Measurements from ENCODE around the gene NDUFA6. TPM values are rescaled to one million over a fixed set of nuclear protein-coding genes. Genes with fewer than 3 reads are reported as not detected.

The NDUFA6 gene
- total and polyA plus RNA-seq, 7 donors: 149 to 253 (median 181) TPM

- intact Hi-C loops (cut with DNase I): loop anchor here in 1 of 2 donors (10.0 kb wide), 1 partner anchor 256 kb away; no protein-coding TSS in a partner anchor
- TF ChIP-seq, protein P1, sequence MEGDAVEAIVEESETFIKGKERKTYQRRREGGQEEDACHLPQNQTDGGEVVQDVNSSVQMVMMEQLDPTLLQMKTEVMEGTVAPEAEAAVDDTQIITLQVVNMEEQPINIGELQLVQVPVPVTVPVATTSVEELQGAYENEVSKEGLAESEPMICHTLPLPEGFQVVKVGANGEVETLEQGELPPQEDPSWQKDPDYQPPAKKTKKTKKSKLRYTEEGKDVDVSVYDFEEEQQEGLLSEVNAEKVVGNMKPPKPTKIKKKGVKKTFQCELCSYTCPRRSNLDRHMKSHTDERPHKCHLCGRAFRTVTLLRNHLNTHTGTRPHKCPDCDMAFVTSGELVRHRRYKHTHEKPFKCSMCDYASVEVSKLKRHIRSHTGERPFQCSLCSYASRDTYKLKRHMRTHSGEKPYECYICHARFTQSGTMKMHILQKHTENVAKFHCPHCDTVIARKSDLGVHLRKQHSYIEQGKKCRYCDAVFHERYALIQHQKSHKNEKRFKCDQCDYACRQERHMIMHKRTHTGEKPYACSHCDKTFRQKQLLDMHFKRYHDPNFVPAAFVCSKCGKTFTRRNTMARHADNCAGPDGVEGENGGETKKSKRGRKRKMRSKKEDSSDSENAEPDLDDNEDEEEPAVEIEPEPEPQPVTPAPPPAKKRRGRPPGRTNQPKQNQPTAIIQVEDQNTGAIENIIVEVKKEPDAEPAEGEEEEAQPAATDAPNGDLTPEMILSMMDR (IDR thresholded peaks at IDR 0.05): no peak
- H3K27me3 ChIP-seq (ENCODE audit: insufficient read depth in 3 of 3, low read length in 2 of 3): no peaks in the 10 kb centered on the region
- H3K4me1 ChIP-seq: peaks cover 22% of the 10 kb centered on the region
- DNase-seq (peak; percentile 96 to 98), ATAC-seq (peak; percentile 95 to 98 (median 98))
- H3K27ac ChIP-seq: peak within 1 kb of the TSS; percentile 83
- WGBS, 3 donors: 0 to 1% (median 1%) methylated on average over 45 to 56 of the region's 56 CpGs
- no peaks in the 10 kb centered on the region for H3K9me3 ChIP-seq
- peaks cover 0 to 27% of the 10 kb centered on the region in 2 donors for H3K36me3 ChIP-seq (ENCODE audit: insufficient read depth in 1 of 2, low read depth in 1 of 2)
- H3K4me3 ChIP-seq: peak within 1 kb of the TSS; percentile 74
Observed at GRCh38 chr22:42070517-42071422, 19.8 kb downstream of the NDUFA6 start, which contains the start of gene NAGA. Gene NAGA, minus strand, starts transcription at chr22:42070812. Its CDS starts 515 bp downstream, at chr22:42070297.

- H3K4me3 ChIP-seq: peak overlapping the region; percentile 74
- 15 to 18% (median 16%) methylated on average over 19 of the region's 19 CpGs for WGBS, 3 donors
- intact Hi-C loops (cut with DNase I): loop anchor here (10.0 kb wide), 1 partner anchor 255 kb away; no protein-coding TSS in a partner anchor
- H3K27me3 ChIP-seq (ENCODE audit: insufficient read depth in 3 of 3, low read length in 2 of 3): no peaks in the 10 kb centered on the region
- ATAC-seq (peak in 3 of 4 donors; percentile 1 to 11 (median 5)), DNase-seq (no peak)
- TF ChIP-seq, protein P1 (IDR thresholded peaks at IDR 0.05): no peak
- H3K27ac ChIP-seq: peak overlapping the region; percentile 83
- H3K9me3 ChIP-seq: no peaks in the 10 kb centered on the region
- peaks cover 22% of the 10 kb centered on the region for H3K4me1 ChIP-seq
- peaks cover 0 to 35% of the 10 kb centered on the region in 2 donors for H3K36me3 ChIP-seq (ENCODE audit: insufficient read depth in 1 of 2, low read depth in 1 of 2)
Observed at GRCh38 chr22:42069801-42070516, 20.6 kb downstream of the NDUFA6 start.

DNA sequence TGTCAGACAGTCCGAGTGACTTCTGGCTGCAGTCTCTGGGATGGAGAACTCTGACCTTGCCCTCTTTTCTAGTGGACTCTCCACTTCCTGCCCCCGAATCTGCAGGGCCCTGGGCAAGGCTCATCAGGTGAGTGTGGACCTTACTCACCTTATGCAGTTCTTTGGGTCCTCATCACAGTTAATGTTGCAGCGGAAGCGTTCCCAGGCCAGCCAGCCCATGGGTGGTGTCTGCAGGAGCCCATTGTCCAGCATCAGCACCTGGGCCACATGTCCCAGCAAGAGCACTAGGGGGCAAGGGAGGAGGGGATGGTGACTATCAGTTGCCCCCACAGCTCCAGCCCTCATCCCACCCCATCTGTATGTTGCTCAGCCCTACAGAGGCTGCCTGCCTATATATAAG is 22.3 kb downstream of the NDUFA6 start:
- 89 to 94% (median 92%) methylated on average over 4 of the region's 4 CpGs for WGBS, 3 donors
- Histone ChIP-seq H3K9me3 (no peaks in the 10 kb centered on the region), H3K27ac (no peak overlapping the region), H3K36me3 (ENCODE audit: insufficient read depth in 1 of 2, low read depth in 1 of 2) (peaks cover 0 to 43% of the 10 kb centered on the region in 2 donors), H3K4me1 (peaks cover 18% of the 10 kb centered on the region), H3K27me3 (ENCODE audit: insufficient read depth in 3 of 3, low read length in 2 of 3) (no peaks in the 10 kb centered on the region), H3K4me3 (no peak overlapping the region)
- DNase-seq: no peak
- TF ChIP-seq, protein P1 (IDR thresholded peaks at IDR 0.05): no peak
- intact Hi-C loops (cut with DNase I): loop anchor here in 1 of 2 donors (10.0 kb wide), 1 partner anchor 253 kb away; no protein-coding TSS in a partner anchor
- no peak for ATAC-seq

- H3K27me3 ChIP-seq (ENCODE audit: insufficient read depth in 3 of 3, low read length in 2 of 3): no peaks in the 10 kb centered on the region
- no peak for DNase-seq
- H3K4me1 ChIP-seq: peaks cover 18% of the 10 kb centered on the region
- H3K4me3 ChIP-seq: no peak overlapping the region
- no peaks in the 10 kb centered on the region for H3K9me3 ChIP-seq
- TF ChIP-seq, protein P1 (IDR thresholded peaks at IDR 0.05): no peak
- H3K36me3 ChIP-seq (ENCODE audit: insufficient read depth in 1 of 2, low read depth in 1 of 2): peaks cover 0 to 49% of the 10 kb centered on the region in 2 donors
- WGBS, 3 donors: 90 to 98% (median 98%) methylated on average over 14 of the region's 14 CpGs
- ATAC-seq: no peak
- no peak overlapping the region for H3K27ac ChIP-seq
- intact Hi-C loops (cut with DNase I): loop anchor here in 1 of 2 donors (10.0 kb wide), 1 partner anchor 253 kb away; no protein-coding TSS in a partner anchor
Observed at GRCh38 chr22:42067671-42068251, 22.8 kb downstream of the NDUFA6 start.

Data from psoas muscle (tissue), 8 donors.